Common myeloid progenitor, CD34-positive (primary cell): ENCODE results near the gene PTPRD.
A peak's percentile ranks its signal among the peaks of the same experiment; 100 is the strongest.

Source experiments
- CTCF ChIA-PET: fragments of 350-600 bp; sonication (Branson Sonifier 250); formaldehyde crosslinking; loops from one replicate; lab custom pipeline; 2021; ENCODE audit warnings: antibody characterized with exemption; lab: Charles Lee
- POLR2A ChIA-PET: fragments of 350-600 bp; sonication (Branson Sonifier 250); formaldehyde crosslinking; loops from one replicate; lab custom pipeline; 2021; ENCODE audit warnings: antibody characterized with exemption; lab: Charles Lee
- DNase-seq, 3 donors: peaks; one replicate each; pipeline versions ENCODE4 v3.0.0 to v3.0.0-alpha.2; 2013
- H3K27ac ChIP-seq, 2 experiments: 1 replicate in 1 of 2; 2 replicates in 1 of 2; pipeline ENCODE4 v1.7.0; 2013; ENCODE audit warnings: inconsistent platforms in 2 of 2, low read length in 2 of 2, mild to moderate bottlenecking in 2 of 2, low read depth in 1 of 2, moderate library complexity in 1 of 2; ENCODE audit not compliant: severe bottlenecking in 2 of 2, insufficient read depth in 1 of 2, poor library complexity in 1 of 2
- H3K27me3 ChIP-seq, 5 experiments: replicated peaks in 2 of 5; 1 replicate in 3 of 5; 2 replicates in 2 of 5; pipeline versions ENCODE4 v1.6.1 to v1.7.0; 2013; ENCODE audit warnings: low read length in 4 of 5, mild to moderate bottlenecking in 2 of 5, moderate library complexity in 2 of 5, inconsistent platforms in 1 of 5; ENCODE audit not compliant: insufficient read depth in 5 of 5, control insufficient read depth in 4 of 5
- H3K36me3 ChIP-seq, 4 experiments: 1 replicate in 2 of 4; 2 replicates in 2 of 4; pipeline versions ENCODE4 v1.6.1 to v1.7.0; 2013; ENCODE audit warnings: low read length in 3 of 4, control low read depth in 1 of 4, mild to moderate bottlenecking in 1 of 4; ENCODE audit not compliant: control insufficient read depth in 4 of 4, insufficient read depth in 4 of 4
- H3K4me1 ChIP-seq, 4 experiments: 1 replicate in 3 of 4; 2 replicates in 1 of 4; pipeline versions ENCODE4 v1.6.1 to v1.7.1; 2013; ENCODE audit warnings: low read length in 3 of 4, mild to moderate bottlenecking in 3 of 4, control low read depth in 1 of 4, inconsistent platforms in 1 of 4, moderate library complexity in 1 of 4; ENCODE audit not compliant: control insufficient read depth in 4 of 4, insufficient read depth in 4 of 4; ENCODE audit errors: control extremely low read depth in 1 of 4
- H3K4me3 ChIP-seq, 7 experiments: 1 replicate in 4 of 7; 2 replicates in 3 of 7; pipeline versions ENCODE4 v1.5.1 to v1.7.0; 2013; ENCODE audit warnings: mild to moderate bottlenecking in 7 of 7, low read length in 6 of 7, moderate library complexity in 6 of 7, inconsistent platforms in 2 of 7, low read depth in 2 of 7, control low read depth in 1 of 7; ENCODE audit not compliant: insufficient read depth in 4 of 7, control insufficient read depth in 1 of 7; ENCODE audit errors: extremely low read depth in 1 of 7
- H3K9me3 ChIP-seq, 5 experiments: 1 replicate in 4 of 5; 2 replicates in 1 of 5; pipeline versions ENCODE4 v1.6.1 to v1.7.1; 2013; ENCODE audit warnings: low read length in 4 of 5, mild to moderate bottlenecking in 2 of 5, inconsistent platforms in 1 of 5, low read depth in 1 of 5, moderate library complexity in 1 of 5; ENCODE audit not compliant: control insufficient read depth in 4 of 5, insufficient read depth in 2 of 5; ENCODE audit errors: control extremely low read depth in 1 of 5
- WGBS: methylation state at CpG from one replicate; pipeline ENCODE4 v1.1.5; 2013; ENCODE audit not compliant: insufficient coverage; 5-methylcytosine and 5-hydroxymethylcytosine counted together

The PTPRD gene

DNA sequence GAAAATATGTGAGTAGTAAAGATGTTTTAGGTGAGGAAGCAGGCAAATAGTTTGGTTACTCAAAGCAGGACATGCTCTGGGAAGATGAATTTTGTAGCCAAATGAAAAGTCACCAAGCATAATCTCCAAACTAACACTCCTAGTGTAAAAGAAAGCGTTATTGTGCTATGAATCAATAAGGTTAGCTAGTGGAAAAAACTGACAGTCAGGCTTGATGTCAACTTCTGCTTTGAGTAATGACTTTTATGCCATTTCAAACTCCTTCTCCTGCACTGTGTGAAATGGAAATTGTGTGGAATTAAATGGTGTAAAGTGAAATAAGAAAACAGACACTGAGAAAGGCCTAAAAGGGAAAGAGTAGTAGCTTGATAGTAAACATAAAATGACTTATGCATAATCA lies 2176.0 kb downstream of the PTPRD start:
- no peaks in the 10 kb centered on the region for H3K36me3 ChIP-seq
- peaks cover 0 to 2% (median 0%) of the 10 kb centered on the region in 5 experiments for H3K27me3 ChIP-seq
- POLR2A ChIA-PET = no interaction called here
- H3K9me3 ChIP-seq = no peaks in the 10 kb centered on the region
- H3K27ac ChIP-seq = no peak overlapping the region
- H3K4me3 ChIP-seq = no peak overlapping the region
- H3K4me1 ChIP-seq = peaks cover 0 to 7% (median 0%) of the 10 kb centered on the region in 4 experiments
- no CpG with 5 or more reads among the region's 1 CpG for WGBS
- CTCF ChIA-PET = no interaction called here
- DNase-seq = no peak

DNA sequence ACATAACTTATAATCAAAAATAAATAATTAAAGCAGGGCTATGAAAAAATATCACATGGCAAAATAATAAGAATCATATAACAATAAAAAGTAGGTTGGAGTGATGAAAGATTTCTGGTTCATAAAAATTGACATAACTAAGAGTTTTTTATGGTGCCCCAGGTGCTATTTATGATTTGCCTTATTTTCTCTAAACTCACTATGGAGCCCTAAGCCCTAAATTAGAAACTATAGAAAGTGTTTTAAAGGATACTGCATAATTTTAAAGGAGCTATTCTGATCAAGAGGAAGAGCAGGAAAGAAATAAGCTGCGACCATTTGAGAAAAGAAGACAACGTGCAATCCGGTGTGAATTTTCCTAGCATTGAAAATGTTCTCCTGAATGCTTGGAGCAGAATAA lies 2178.2 kb downstream of the PTPRD start:
- CTCF ChIA-PET = no interaction called here
- Histone ChIP-seq H3K36me3 (no peaks in the 10 kb centered on the region), H3K27me3 (peaks cover 0 to 2% (median 0%) of the 10 kb centered on the region in 5 experiments), H3K27ac (no peak overlapping the region), H3K4me3 (no peak overlapping the region), H3K4me1 (peaks cover 0 to 7% (median 0%) of the 10 kb centered on the region in 4 experiments), H3K9me3 (no peaks in the 10 kb centered on the region)
- DNase-seq = no peak
- POLR2A ChIA-PET = no interaction called here
- 84% methylated on average over 3 of the region's 3 CpGs for WGBS

DNA sequence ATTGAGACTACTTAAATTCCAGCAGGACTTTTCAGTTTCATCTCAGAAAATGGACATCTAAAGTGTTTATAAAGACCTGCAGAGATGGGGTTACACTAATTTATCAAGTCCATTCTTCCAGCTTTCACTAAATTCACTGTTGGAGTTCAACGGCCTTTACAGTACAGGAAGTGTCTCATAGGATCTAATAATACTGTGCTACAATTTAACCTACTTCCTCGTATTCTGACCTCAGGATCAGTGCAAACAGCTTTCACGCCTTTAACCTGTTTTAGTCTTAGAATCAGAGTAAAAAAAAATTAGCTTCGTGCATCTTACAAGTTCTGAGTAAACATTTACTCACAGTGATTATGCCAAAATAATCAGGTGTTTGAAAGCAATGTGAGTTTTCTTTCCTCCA lies 2180.6 kb downstream of the PTPRD start:
- peak in 2 of 3 donors; percentile 2 to 10 for DNase-seq
- Histone ChIP-seq H3K27me3 (peaks cover 0 to 2% (median 0%) of the 10 kb centered on the region in 5 experiments), H3K9me3 (no peaks in the 10 kb centered on the region), H3K4me3 (no peak overlapping the region), H3K27ac (no peak overlapping the region), H3K36me3 (no peaks in the 10 kb centered on the region), H3K4me1 (peaks cover 0 to 7% (median 0%) of the 10 kb centered on the region in 4 experiments)
- 43% methylated on average over 3 of the region's 4 CpGs for WGBS
- ChIA-PET POLR2A (no interaction called here), CTCF (no interaction called here)

DNA sequence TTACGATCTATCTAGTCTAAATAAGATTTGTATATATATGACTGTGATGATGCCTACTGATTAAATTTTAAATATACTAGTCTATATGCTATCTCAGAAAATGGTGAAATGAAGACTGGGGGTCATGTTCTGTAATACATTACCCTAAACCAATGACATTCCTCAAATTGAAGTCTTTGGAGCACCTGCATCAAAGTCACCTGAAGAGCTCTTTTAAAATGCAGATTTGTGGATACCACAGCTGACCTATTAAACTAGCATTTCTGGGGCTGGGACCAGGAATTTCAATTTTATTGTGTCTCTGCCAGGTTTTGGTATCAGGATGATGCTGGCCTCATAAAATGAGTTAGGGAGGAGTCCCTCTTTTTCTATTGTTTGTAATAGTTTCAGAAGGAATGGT lies 2181.3 kb downstream of the PTPRD start:
- peaks cover 0 to 7% (median 0%) of the 10 kb centered on the region in 4 experiments for H3K4me1 ChIP-seq
- POLR2A ChIA-PET = no interaction called here
- no peaks in the 10 kb centered on the region for H3K9me3 ChIP-seq
- peaks cover 0 to 2% (median 0%) of the 10 kb centered on the region in 5 experiments for H3K27me3 ChIP-seq
- CTCF ChIA-PET = no interaction called here
- no CpG with 5 or more reads among the region's 1 CpG for WGBS
- no peak overlapping the region for H3K27ac ChIP-seq
- no peak for DNase-seq
- H3K4me3 ChIP-seq = no peak overlapping the region
- no peaks in the 10 kb centered on the region for H3K36me3 ChIP-seq

DNA sequence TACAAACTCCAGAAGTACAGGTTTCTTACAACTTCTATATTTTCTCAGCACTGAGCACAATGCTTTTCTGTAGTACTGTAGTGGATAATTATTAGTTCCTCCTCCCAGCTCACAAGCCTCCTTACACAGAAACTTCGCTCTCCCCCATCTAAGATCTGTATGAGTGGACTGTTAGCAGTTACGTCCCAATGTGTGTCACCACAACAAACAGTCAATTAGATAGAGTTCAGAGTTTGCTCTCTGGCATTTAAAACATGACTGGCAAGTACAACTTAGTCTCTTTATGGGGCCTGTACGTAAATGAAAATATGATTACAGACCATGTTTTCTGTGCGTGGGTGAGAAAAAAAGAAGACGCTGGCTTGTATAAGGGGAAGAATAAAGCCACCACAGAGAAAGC lies 2181.9 kb downstream of the PTPRD start:
- peaks cover 0 to 2% (median 0%) of the 10 kb centered on the region in 5 experiments for H3K27me3 ChIP-seq
- no peaks in the 10 kb centered on the region for H3K36me3 ChIP-seq
- no peaks in the 10 kb centered on the region for H3K9me3 ChIP-seq
- H3K27ac ChIP-seq = no peak overlapping the region
- ChIA-PET POLR2A (no interaction called here), CTCF (no interaction called here)
- peaks cover 0 to 7% (median 0%) of the 10 kb centered on the region in 4 experiments for H3K4me1 ChIP-seq
- no peak overlapping the region for H3K4me3 ChIP-seq
- DNase-seq = no peak
- 100% methylated on average over 3 of the region's 5 CpGs for WGBS

DNA sequence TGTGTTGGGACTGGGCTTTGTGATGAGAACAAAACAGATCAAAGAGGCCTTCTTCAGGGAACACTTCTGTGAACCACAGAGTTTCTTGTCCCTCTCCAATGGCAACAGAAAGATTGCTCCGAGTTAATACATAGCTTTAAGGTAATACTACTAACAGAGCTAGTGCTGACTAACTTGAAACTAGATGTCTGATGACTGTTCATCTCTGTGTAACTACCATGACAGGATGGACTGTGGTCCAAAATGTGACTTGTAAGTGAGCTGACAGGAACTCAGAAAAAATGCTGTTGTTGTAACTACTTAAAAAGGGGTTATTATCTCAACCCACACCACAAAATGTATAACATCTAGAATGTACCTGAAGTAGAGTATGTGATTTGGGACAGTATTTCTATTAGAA lies 2183.0 kb downstream of the PTPRD start:
- Histone ChIP-seq H3K27me3 (no peaks in the 10 kb centered on the region), H3K36me3 (no peaks in the 10 kb centered on the region), H3K4me1 (peaks cover 0 to 7% (median 0%) of the 10 kb centered on the region in 4 experiments), H3K9me3 (no peaks in the 10 kb centered on the region), H3K27ac (no peak overlapping the region), H3K4me3 (no peak overlapping the region)
- peak in 1 of 3 donors; percentile 3 for DNase-seq
- ChIA-PET POLR2A (no interaction called here), CTCF (no interaction called here)
- WGBS = 100% methylated on average over 1 of the region's 1 CpG

DNA sequence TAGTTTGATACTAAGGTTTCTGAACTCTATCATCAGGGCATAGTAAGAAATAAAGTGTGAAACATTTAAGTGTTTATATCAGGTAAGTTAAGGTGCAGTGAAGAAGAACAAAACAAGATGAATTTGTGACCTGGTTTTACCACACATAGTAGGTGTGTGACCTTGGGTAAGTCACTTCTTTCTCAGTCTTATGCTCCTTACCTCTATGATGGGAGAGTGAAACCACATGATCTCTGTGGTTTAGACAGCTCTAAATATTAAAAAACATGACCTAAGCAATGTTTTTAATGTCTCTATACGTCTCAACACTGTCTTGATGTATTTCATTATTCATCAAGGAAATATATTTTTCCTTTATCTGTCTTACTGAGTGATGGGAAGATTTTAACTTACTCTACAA lies 2183.6 kb downstream of the PTPRD start:
- ChIA-PET CTCF (no interaction called here), POLR2A (no interaction called here)
- no peak for DNase-seq
- no peak overlapping the region for H3K27ac ChIP-seq
- no peaks in the 10 kb centered on the region for H3K36me3 ChIP-seq
- WGBS = no CpG with 5 or more reads among the region's 1 CpG
- H3K4me1 ChIP-seq = peaks cover 0 to 7% (median 0%) of the 10 kb centered on the region in 4 experiments
- H3K9me3 ChIP-seq = no peaks in the 10 kb centered on the region
- H3K27me3 ChIP-seq = no peaks in the 10 kb centered on the region
- H3K4me3 ChIP-seq = no peak overlapping the region
